Measurements from ENCODE around the gene PITPNB.

- TF ChIP-seq CTCF (IDR thresholded peaks at IDR 0.05) (no peak), POLR2A (IDR thresholded peaks at IDR 0.05) (no peak)
These were observed 40.5 kb upstream of the PITPNB start for GRCh38 chr22:27959335-27960090.
